Osteoblast (primary cell): Measurements from ENCODE around the gene SPHK1. TPM values are rescaled to one million over a fixed set of nuclear protein-coding genes. Genes with fewer than 3 reads are reported as not detected.

Source experiments
- DNase-seq: peaks from one replicate; pipeline ENCODE4 v3.0.0; 2011; ENCODE audit warnings: low spot score, mixed read lengths; ENCODE audit not compliant: insufficient read length; ENCODE audit errors: missing footprints
- H2AFZ ChIP-seq: 2 replicates; pipeline ENCODE4 v1.6.0; 2011; ENCODE audit warnings: mild to moderate bottlenecking, low read length
- H3K27ac ChIP-seq: 2 replicates; pipeline ENCODE4 v1.5.1; 2011; ENCODE audit warnings: mild to moderate bottlenecking, low read depth, low read length, moderate library complexity
- H3K27me3 ChIP-seq: 2 replicates; pipeline ENCODE4 v1.6.0; 2012; ENCODE audit warnings: mild to moderate bottlenecking, control low read depth, inconsistent platforms, low read length, moderate library complexity; ENCODE audit not compliant: insufficient read depth
- H3K36me3 ChIP-seq: 2 replicates; pipeline ENCODE4 v1.5.1; 2011; ENCODE audit warnings: mild to moderate bottlenecking, low read length, control low read depth, moderate library complexity; ENCODE audit not compliant: insufficient read depth
- H3K4me1 ChIP-seq: 2 replicates; pipeline ENCODE4 v1.5.1; 2011; ENCODE audit warnings: mild to moderate bottlenecking, low read length, control low read depth, moderate library complexity; ENCODE audit not compliant: insufficient read depth
- H3K4me2 ChIP-seq: 2 replicates; pipeline ENCODE4 v1.6.0; 2011; ENCODE audit warnings: mild to moderate bottlenecking, low read length; ENCODE audit not compliant: insufficient read depth
- H3K4me3 ChIP-seq: fragments of 200-600 bp; sonication (generic); 3 replicates; pipeline ENCODE4 v1.5.1; 2012; ENCODE audit warnings: mild to moderate bottlenecking, low read length, inconsistent platforms; ENCODE audit not compliant: insufficient read depth
- H3K79me2 ChIP-seq: 2 replicates; pipeline ENCODE4 v1.6.0; 2012; ENCODE audit warnings: mild to moderate bottlenecking, low read length, control low read depth, inconsistent platforms; ENCODE audit not compliant: insufficient read depth
- H3K9me3 ChIP-seq: 2 replicates; pipeline ENCODE4 v1.5.1; 2011; ENCODE audit warnings: low read depth, low read length, control low read depth
- H4K20me1 ChIP-seq: 2 replicates; pipeline ENCODE4 v1.6.0; 2012; ENCODE audit warnings: mild to moderate bottlenecking, low read length, control low read depth; ENCODE audit not compliant: insufficient read depth
- total RNA-seq: library from RNA; depleted of rRNA; stranded (reverse); fragments of >200 nt; gene quantifications from 2 replicates; pipeline ENCODE4 v1.2.3, GENCODE V29; 2012
- TF ChIP-seq, protein P1 (sequence below): IDR thresholded peaks from 2 replicates; pipeline ENCODE4 v1.5.1; 2011; ENCODE audit warnings: mild to moderate bottlenecking, low read depth, low read length, moderate library complexity; ENCODE audit errors: extremely low read depth

Gene SPHK1
- total RNA-seq, 1 donor = 112 TPM

DNA sequence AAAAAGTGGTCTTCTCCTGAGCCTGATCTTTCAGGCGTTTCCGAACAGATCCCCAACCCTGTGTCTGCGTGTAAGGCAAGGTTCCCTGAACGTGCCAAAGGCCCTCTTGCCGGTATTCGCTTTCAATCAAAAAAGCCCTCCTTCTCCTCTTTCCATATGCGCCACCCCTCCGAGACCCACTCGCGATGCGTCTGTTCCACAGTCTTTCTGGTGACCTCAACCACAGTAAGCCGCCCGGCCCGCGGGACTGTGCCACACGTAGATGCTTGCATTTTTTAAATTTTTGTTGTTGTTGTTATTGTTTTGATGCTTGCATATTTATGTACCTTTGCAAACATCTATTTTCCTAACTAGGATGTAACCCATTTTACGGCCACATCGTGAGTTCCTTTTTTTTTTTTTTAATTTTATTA lies 30.1 kb upstream of the SPHK1 start:
- Histone ChIP-seq H4K20me1 (peaks cover 6% of the 10 kb centered on the region), H3K9me3 (no peaks in the 10 kb centered on the region), H2AFZ (peak overlapping the region; percentile 95), H3K4me2 (peak overlapping the region; percentile 99), H3K36me3 (no peaks in the 10 kb centered on the region), H3K4me1 (peaks cover 22% of the 10 kb centered on the region), H3K27me3 (no peaks in the 10 kb centered on the region), H3K27ac (peak overlapping the region; percentile 97), H3K79me2 (peaks cover 36% of the 10 kb centered on the region), H3K4me3 (peak overlapping the region; percentile 93)
- TF ChIP-seq, protein P1, sequence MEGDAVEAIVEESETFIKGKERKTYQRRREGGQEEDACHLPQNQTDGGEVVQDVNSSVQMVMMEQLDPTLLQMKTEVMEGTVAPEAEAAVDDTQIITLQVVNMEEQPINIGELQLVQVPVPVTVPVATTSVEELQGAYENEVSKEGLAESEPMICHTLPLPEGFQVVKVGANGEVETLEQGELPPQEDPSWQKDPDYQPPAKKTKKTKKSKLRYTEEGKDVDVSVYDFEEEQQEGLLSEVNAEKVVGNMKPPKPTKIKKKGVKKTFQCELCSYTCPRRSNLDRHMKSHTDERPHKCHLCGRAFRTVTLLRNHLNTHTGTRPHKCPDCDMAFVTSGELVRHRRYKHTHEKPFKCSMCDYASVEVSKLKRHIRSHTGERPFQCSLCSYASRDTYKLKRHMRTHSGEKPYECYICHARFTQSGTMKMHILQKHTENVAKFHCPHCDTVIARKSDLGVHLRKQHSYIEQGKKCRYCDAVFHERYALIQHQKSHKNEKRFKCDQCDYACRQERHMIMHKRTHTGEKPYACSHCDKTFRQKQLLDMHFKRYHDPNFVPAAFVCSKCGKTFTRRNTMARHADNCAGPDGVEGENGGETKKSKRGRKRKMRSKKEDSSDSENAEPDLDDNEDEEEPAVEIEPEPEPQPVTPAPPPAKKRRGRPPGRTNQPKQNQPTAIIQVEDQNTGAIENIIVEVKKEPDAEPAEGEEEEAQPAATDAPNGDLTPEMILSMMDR = no peak
- DNase-seq = no peak

DNA sequence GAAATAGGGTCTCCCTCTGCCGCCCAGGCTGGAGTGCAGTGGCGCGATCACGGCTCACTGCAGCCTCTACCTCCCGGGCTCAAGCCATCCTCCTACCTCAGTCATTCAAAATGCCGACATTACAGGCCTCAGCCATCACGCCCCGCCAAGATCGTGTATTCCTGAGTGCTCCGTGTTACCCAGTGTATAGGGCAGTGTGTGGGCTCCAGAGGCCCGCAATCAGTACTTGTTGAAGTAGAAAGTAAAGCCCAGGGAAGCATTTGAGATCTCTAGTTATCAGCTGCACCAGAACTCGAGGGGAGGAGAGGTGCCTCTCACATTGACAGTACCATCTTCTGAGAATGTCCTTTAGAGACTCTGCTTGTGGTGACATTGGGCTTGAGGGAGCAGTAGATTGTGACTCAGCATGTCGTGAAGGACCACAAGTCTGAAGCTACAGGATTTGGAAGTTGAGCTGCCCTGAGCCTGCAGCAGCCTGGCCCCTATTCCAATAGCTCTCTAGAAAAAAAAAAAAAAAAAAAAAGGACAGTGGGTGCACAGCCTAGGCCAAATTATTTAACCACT lies 29.6 kb upstream of the SPHK1 start:
- DNase-seq = peak; percentile 42
- TF ChIP-seq, protein P1 = no peak
- Histone ChIP-seq H3K4me1 (peaks cover 22% of the 10 kb centered on the region), H3K79me2 (peaks cover 33% of the 10 kb centered on the region), H3K27ac (no peak overlapping the region), H3K27me3 (no peaks in the 10 kb centered on the region), H3K4me3 (no peak overlapping the region), H4K20me1 (peaks cover 6% of the 10 kb centered on the region), H3K4me2 (peak overlapping the region; percentile 99), H2AFZ (peak overlapping the region; percentile 84), H3K9me3 (no peaks in the 10 kb centered on the region), H3K36me3 (no peaks in the 10 kb centered on the region)

DNA sequence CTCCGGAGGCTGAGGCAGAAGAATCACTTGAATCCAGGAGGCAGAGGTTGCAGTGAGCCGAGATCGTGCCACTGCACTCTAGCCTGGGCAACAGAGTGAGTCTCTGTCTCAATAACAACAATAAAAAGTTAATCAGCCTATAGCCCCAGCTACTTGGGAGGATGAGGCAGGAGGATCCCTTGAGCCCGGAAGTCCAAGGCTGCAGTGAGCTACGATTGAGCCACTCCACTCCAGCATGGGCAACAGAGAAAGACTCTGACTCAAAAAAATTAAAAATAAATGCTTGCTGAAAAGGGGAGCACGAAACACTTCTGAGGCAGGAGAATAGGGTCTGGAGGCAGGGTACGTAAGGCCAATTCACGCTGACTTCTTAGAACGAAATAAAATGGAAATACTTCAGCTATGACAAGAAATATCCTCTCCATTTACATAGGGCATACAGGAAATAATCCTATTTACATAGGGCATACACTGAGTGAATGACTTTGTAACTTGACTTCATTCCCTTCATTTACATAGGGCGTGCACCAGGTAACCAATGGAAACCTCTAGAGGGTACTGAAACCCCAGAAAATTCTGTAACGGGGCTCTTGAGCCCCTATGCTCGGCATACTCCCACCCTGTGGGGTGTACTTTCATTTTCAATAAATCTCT lies 27.5 kb upstream of the SPHK1 start:
- Histone ChIP-seq H3K4me3 (no peak overlapping the region), H3K9me3 (no peaks in the 10 kb centered on the region), H3K36me3 (no peaks in the 10 kb centered on the region), H2AFZ (peak overlapping the region; percentile 59), H3K27me3 (no peaks in the 10 kb centered on the region), H3K27ac (no peak overlapping the region), H3K4me1 (peaks cover 23% of the 10 kb centered on the region), H3K4me2 (peak overlapping the region; percentile 50), H4K20me1 (no peaks in the 10 kb centered on the region), H3K79me2 (peaks cover 13% of the 10 kb centered on the region)
- DNase-seq = no peak
- TF ChIP-seq, protein P1 = no peak

DNA sequence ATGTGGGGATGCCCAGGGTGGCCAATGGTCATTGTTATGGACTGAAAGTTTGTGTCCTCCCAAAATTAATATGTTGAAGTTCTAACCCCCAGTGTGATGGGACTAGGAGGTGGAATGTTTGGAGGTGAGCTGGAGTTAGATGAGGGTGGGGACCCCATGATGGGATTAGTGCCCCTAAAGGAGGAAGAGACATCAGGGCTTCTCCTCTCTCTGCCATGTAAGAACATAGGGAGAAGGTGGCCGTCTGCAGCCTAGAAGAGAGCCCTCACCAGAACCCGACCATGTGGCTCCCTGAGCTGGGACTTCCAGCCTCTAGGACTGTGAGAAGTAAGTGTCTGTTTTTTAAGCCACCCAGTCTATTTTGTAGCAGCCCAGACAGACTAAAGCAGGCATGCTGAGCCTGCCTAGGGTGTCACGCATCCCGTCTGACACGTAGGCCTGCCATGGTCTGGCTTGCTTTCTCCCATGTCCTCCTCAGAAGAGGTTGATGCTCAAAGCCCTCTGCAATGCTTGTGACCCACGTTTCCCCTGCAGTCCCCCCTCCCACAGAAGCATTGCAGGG lies 26.7 kb upstream of the SPHK1 start:
- H3K36me3 ChIP-seq = no peaks in the 10 kb centered on the region
- no peak overlapping the region for H2AFZ ChIP-seq
- TF ChIP-seq, protein P1 = no peak
- H3K4me1 ChIP-seq = peaks cover 21% of the 10 kb centered on the region
- H3K4me2 ChIP-seq = no peak overlapping the region
- H3K27ac ChIP-seq = no peak overlapping the region
- no peaks in the 10 kb centered on the region for H3K9me3 ChIP-seq
- no peak overlapping the region for H3K4me3 ChIP-seq
- no peaks in the 10 kb centered on the region for H3K27me3 ChIP-seq
- H3K79me2 ChIP-seq = peaks cover 8% of the 10 kb centered on the region
- H4K20me1 ChIP-seq = no peaks in the 10 kb centered on the region
- DNase-seq = no peak
